ENCODE data around the gene CMIP.
A peak's percentile ranks its signal among the peaks of the same experiment; 100 is the strongest.

Gene CMIP

GRCh38 chr16:81624760-81625543 is 180.3 kb downstream of the CMIP start:
- no peak for DNase-seq (ENCODE audit: low spot score)

DNA sequence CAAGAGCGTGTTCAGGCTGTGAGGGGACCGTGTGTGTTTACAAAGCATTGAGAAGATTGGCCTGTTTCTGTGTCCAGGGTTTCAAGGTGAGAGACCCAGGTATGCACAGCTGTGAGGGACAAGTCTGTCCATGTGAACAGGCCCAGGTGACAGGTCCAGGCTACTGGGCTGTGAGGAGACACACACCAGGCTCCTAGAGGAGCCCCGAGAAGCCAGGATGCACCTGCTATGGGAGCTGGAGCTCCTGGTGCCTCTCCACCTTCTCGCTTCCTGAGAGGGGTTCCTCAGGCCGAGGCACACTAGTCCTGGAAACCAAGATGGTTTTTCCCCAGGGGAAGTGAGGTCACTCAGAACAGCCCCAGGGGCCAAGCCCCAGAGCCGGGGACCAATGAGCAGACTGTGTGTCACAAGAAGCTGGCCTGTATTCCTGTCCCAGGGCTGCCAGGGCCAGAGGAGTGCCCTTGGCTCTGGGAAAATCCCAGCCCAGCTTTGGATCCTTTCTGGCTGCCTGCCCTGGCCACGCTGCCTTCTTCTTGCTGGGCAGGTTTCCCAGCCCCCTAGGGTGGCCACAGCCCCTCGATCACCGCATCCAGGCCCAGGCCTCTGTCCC is 181.0 kb downstream of the CMIP start:
- no peak for DNase-seq (ENCODE audit: low spot score)

GRCh38 chr16:81626181-81626674 is 181.6 kb downstream of the CMIP start:
- DNase-seq (ENCODE audit: low spot score), result peak; percentile 13

GRCh38 chr16:81627024-81627423 is 182.4 kb downstream of the CMIP start:
- DNase-seq (ENCODE audit: low spot score), result no peak

DNA sequence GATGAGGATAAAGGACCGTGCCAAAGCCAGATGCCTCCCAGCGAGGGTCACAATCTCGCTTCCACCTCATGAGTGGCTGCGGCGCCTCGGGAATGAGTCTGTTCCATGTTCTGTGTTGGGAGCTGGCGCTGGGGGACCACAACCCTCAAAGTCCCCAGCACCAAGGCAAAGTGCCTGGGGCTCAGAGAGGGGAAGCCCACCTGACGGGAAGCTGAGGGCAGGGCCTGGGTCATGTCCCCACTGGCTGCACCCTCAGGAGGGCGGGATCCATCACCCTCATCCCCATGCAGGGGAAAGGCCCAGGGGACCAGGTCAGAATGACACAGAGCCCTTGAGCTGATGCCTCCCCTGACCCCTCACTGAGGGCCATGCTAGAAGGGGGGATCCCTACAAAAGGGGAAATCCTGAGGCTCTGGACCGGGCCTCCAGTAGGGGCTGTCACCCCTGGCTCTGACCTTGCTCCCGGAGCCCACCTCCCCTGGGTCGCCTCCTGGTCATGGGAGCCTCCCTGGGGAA is 183.2 kb downstream of the CMIP start:
- DNase-seq (ENCODE audit: low spot score), result no peak

DNA sequence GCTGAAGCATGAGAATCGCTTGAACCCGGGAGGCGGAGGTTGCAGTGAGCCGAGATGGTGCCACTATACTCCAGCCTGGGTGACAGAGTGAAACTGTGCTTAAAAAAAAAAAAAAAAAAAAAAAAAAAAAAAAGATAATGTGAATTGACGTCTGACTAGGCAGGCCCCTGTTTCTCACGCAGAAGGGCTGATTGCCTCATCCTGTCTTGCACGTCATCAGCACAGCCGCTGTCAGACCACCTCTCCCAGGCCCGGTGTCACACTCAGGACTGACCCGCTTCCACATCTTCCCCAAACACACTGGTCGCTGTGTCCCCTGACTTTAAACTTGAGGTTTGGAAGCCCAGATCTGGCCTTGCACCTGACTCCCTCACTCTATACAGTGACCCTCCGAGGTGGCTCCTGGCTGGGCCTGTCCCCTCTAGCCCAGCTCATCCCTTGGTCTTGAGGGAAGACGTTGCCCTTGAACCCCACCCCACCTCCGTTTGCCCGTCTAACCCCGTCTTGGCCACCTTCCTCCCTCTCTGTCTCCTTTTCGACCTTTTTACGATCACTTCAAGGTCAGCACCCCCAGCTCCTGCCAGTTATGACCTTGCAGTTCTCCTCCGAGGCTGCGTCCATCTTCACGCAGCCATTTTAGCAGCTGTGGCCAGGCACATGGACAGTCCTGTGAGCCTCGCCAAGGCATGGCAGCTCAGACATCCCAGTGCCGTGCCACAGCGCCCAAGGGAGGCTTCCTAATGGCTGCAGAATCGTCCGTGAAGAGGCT is 184.6 kb downstream of the CMIP start:
- no peak for DNase-seq (ENCODE audit: low spot score)

- no peak for DNase-seq (ENCODE audit: low spot score)
These were observed 185.5 kb downstream of the CMIP start for GRCh38 chr16:81629896-81630634.

DNA sequence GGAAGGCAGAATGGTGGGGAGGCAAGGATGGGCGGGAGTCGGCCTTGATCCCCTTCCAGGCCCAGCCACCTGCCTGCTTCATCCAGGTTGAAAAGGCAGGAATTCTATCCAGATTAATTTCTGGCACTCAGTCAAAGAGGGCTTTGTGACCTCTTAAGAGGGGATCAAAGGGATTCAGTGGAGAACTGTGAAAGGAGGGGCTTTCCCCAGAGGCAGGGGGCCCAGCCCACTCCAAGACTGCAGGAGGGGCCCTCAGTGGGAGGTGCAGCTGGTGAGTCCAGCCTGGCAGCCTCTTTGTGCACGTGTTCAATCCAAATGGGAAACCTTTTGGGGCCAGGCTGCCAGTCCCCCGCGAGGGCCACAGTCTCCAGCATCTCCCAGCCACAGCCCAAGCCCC is 186.0 kb downstream of the CMIP start:
- no peak for DNase-seq (ENCODE audit: low spot score)

DNA sequence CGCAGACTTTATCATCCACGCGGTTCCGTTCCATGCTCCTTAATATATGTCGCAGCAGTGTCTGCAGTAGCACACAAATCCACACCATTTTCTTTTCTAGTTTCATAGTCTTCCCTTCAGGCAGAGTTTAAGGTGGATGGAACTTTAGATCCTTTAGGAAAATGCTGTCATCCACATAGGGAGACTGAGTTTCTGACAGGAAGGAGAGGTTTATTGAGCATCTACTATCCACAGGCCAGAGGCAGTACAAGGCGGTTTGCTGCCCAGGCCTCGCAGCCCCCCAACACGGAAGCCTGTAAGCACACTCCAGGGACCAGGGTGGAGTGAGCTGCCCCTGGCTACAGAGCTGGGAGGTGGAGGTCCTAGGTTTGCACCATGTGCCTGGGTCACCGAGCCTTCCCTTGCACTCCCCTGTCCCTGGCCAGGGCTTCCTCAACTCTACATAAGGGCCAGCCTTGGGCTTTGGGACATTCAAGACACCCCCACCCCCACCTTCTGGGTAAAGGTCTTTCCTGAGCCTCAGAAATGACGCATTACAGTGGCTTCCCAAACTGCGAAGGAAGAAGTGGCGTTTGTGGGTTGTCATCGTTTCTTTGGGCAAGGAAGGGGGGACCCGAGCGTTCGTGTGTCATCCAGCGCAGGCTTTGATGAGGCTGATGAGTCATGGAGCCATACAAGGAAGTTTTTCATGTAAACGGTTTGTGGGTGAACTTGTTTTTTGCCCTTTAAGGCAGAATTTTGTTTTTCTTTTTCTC is 188.0 kb downstream of the CMIP start:
- peak; percentile 77 for DNase-seq (ENCODE audit: low spot score)

DNA sequence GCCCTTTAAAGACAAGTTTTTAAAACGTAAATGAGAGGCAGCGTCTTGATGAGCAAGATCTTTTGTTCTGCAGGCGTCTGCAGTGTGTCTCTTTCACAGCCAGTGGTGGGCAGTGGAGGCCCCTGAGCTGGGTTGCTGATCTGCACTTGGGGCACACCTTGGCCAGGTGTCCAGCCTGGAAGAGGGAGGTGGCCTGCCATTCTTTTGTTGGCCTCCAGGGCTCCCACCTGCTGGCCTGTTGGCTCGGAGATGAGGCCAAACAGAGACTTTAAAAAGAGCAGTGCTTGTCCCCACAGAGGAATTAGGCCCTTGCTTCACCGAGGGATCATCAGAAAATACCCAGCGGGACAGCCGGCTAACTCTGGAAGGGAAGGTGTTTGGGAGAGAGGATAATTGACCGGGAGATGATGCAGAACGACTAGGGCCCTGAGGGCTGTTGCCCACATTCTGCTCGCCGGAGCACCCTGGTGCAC is 188.6 kb downstream of the CMIP start:
- DNase-seq (ENCODE audit: low spot score), result no peak

DNA sequence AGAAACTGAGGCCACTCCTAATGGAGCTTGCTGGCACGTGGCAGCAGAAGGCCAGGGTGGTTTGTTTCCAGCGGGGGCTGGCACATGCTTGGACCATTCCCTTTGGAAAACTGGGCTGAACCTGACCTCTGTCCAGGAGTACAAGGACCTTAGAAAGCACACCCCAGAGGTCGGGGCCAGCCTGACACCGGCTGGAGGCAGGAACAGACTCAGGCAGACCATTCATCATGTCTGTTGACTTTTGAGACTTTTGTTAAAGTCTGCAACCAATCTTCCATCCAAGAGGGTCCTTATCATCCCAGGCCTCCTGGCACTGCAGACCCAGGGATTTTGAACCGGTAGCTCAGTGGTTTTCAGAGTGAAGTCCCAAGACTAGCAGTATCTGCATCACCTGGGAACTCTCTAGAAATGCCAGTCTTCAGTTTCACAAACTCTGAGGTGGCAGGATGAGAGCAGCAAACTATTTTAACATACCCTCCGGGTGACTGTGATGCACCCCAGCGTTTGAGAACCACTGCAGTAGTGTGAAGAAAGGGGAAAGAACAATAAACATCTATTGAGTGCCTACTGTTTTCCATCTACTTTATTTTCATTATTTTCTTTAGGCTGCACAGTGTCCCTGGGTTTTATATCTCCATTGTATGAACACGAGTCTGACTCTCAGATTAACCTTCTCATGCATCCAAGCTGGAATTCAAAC is 189.2 kb downstream of the CMIP start:
- peak; percentile 18 for DNase-seq (ENCODE audit: low spot score)

- DNase-seq (ENCODE audit: low spot score), result no peak
These were observed 189.9 kb downstream of the CMIP start for GRCh38 chr16:81634380-81635062.

DNA sequence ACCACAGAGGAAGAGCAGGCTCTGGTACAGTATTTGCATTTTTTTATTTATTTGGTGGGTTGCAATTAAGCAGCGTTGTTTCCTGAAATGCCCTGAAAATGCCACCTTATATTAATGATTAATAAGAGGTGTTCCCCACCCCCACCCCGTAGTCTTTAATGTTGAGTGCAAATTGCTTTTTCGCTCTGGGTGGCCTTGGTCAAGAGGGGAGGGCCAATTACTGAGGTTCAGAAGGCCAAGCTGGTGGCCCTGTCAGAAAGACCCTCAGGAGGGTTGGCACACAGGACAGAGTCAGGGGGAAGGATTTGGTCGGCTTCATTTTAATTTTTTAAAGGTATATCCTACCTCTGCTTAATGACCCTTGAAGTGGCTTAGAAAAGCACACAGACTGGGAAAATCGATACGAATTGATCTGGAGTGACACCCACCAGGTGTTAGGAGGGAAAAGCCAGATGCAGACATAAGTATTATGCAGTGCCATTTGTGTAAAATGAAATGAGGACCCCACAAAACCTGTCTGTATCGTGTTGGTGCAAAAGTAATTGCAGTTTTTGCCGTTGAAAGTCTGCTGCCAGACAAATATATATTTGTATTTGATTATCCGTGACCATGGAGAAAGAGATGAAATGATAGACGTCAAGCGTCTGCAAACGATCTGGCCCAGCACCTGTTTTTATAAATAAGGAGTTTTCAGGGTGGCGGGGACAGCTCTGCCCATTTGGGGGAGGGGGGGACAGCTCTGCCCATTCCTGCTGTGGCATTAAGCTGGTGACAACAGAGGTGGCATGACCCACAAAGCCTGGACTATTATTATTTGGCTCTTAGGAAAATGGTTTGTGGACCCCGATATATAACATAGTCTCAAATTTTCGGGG is 190.7 kb downstream of the CMIP start:
- DNase-seq (ENCODE audit: low spot score), result no peak

- no peak for DNase-seq (ENCODE audit: low spot score)
These were observed 191.8 kb downstream of the CMIP start for GRCh38 chr16:81636298-81636993.

DNA sequence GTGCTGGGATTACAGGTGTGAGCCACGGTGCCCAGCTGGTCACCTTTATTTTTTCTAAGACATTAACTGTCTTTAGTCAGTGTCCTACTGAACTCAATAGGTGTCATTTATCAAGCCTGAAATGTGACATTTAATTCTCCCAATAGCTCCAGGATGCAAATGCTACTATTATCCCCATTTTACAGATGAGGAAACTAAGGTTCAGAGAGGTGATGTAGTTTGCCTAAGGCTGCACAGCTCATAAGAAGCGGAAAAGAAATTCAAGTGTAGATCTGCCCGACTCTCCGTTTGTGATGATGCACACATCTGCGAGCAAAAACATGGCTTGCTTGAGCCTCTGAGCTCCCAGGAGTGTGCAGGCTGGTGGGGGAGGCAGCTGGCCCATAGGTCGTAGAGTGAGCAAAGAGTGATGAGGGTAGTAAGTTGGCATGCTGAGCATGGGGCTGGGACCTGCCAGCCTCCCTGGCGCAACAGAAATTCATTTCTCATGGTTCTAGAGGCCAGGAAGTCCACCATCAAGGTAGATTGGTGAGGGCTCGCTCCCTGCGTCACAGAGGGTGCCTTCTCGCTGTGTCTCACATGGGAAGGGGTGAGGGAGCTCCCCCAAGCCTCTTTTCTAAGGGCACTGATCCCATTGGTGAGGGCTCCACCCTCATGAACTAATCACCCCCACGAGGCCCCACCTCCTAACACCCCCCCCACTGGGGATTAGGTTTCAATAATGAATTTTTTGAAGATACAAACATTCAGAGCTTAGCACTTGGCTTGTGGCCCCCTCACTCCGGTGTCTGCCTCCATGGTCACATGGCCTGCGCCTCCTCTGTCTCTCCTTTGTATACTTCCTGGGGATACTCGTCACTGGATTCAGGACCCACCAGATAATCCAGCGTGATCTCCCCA is 193.0 kb downstream of the CMIP start:
- DNase-seq (ENCODE audit: low spot score), result no peak

GRCh38 chr16:81638286-81638945 is 193.8 kb downstream of the CMIP start:
- no peak for DNase-seq (ENCODE audit: low spot score)

DNA sequence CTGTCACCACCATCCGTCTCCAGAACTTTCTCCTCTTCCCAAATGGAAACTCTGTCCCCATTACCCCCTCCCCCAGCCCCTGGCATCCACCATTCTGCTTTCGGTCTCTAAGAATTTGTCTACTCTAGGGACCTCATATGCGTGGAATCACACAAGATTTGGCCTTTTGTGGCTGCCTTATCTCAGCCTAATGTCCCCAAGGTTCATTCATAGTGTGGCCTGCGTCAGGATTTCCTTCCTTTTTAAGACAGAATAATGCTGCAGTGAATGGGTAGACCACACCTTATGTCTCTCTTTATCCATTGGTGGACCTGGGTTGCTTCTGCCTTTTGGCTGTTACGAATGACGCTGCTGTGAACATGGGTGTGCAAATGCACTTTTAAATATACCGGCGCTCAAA is 194.7 kb downstream of the CMIP start:
- DNase-seq (ENCODE audit: low spot score), result no peak
